HS-5 (cell line): Measurements from ENCODE around the gene RABEP2.
"Not testable (repeated sequence)": the region's sequence is repeated elsewhere in the genome, so short reads cannot be mapped to it uniquely, and the experiment has no call there.

Source experiments
- DNase-seq: peaks from one replicate; pipeline ENCODE4 v3.0.0-alpha.2; 2012; ENCODE audit warnings: low read depth

RABEP2 gene

GRCh38 chr16:28879261-28879840, 45.7 kb downstream of the RABEP2 start:
- no peak for DNase-seq

GRCh38 chr16:28878083-28878926, 46.7 kb downstream of the RABEP2 start, which contains the start of gene ATP2A1:
Gene ATP2A1, plus strand, starts transcription at chr16:28878488. Its CDS starts 184 bp downstream, at chr16:28878672.
- DNase-seq: no peak

- DNase-seq: no peak
Observed at GRCh38 chr16:28877655-28878000, 47.4 kb downstream of the RABEP2 start.

- no peak for DNase-seq
Observed at GRCh38 chr16:28876973-28877654, 47.9 kb downstream of the RABEP2 start.

GRCh38 chr16:28876019-28876659, 48.9 kb downstream of the RABEP2 start:
- no peak for DNase-seq

- no peak for DNase-seq
Observed at GRCh38 chr16:28875134-28876018, 49.7 kb downstream of the RABEP2 start.

- DNase-seq: no peak
Observed at GRCh38 chr16:28874406-28874805, 50.6 kb downstream of the RABEP2 start.

- DNase-seq: no peak
Observed at GRCh38 chr16:28873543-28874201, 51.4 kb downstream of the RABEP2 start.

GRCh38 chr16:28872952-28873351, 52.1 kb downstream of the RABEP2 start:
- DNase-seq: no peak

- DNase-seq: no peak
Observed at GRCh38 chr16:28869201-28869600, 55.8 kb downstream of the RABEP2 start.

GRCh38 chr16:28867646-28868045, 57.4 kb downstream of the RABEP2 start:
- DNase-seq: not testable (repeated sequence)

- no peak for DNase-seq
Observed at GRCh38 chr16:28867241-28867640, 57.8 kb downstream of the RABEP2 start.

GRCh38 chr16:28866454-28866804, 58.6 kb downstream of the RABEP2 start:
- no peak for DNase-seq

- no peak for DNase-seq
Observed at GRCh38 chr16:28865722-28866453, 59.1 kb downstream of the RABEP2 start.

- no peak for DNase-seq
Observed at GRCh38 chr16:28865001-28865688, 59.9 kb downstream of the RABEP2 start.

- no peak for DNase-seq
Observed at GRCh38 chr16:28863929-28864793, 60.9 kb downstream of the RABEP2 start.

GRCh38 chr16:28859326-28859725, 65.7 kb downstream of the RABEP2 start:
- DNase-seq: no peak

- DNase-seq: no peak
Observed at GRCh38 chr16:28858421-28858820, 66.6 kb downstream of the RABEP2 start.
